Measurements from ENCODE around the gene PKMYT1. TPM values are rescaled to one million over a fixed set of nuclear protein-coding genes. Genes with fewer than 3 reads are reported as not detected.
A peak's percentile ranks its signal among the peaks of the same experiment; 100 is the strongest.

PKMYT1 gene
- total RNA-seq, 1 donor from 2014 or later = 107 TPM

DNA sequence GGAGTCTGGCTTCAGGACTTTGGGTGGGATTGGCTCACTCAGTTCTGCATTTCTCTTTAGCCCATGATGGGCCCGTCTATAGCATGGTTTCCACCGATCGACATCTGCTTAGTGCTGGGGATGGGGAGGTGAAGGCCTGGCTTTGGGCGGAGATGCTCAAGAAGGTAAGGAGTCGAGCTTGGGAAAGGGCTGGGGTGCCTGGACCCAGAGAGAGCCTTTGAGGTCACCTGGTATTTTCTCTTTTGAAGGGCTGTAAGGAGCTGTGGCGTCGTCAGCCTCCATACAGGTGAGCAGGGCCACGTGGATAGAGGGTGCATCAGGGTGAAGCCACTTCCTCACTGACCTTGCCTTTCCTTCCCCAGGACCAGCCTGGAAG is 45.7 kb upstream of the PKMYT1 start:
- TF ChIP-seq CTCF (conservative IDR thresholded peaks at IDR 0.05; ENCODE audit: low read depth, low read length) = no peak
- H3K4me3 ChIP-seq (ENCODE audit: low read depth, low read length) = no peak overlapping the region
- no peak for DNase-seq (ENCODE audit: low read depth)

DNA sequence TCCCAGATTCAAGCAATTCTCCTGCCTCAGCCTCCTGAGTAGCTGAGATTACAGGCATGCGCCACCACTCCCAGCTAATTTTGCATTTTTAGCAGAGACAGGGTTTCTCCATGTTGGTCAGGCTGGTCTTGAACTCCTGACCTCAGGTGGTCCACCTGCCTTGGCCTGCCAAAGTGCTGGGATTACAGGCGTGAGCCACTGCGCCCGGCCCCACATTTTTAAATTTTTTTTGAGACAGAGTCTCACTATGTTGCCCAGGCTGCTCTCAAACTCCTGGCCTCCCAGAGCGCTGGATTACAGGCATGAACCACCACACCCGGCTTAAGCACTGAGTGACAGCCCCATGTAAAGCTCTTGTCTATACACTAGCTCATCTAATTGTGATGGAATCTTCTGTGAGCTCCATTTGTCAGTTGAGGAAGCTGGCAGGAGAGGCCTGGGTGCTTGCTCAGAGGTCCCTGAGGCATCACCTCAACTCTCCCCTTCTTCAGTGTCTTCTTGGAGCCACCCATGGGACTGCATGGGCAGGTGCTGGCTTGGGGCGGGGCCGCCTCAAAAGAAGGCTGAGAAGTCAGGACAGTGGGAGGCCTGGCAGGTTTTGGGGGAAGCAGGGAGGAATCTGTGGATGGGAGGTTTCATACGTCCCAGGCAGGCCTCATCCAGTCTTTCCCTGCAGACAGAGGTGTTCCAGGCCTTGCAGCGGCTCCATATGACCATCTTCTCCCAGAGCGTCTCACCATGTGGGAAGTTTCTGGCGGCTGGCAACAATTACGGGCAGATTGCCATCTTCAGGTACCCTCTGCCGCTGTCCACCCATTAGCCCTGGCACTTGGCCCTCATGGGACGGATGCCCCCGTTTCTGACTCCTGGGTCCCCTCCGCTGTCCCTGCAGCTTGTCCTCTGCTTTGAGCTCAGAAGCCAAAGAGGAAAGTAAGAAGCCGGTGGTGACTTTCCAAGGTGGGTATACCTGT is 45.1 kb upstream of the PKMYT1 start:
- TF ChIP-seq CTCF (conservative IDR thresholded peaks at IDR 0.05; ENCODE audit: low read depth, low read length) = no peak
- DNase-seq (ENCODE audit: low read depth) = no peak
- H3K4me3 ChIP-seq (ENCODE audit: low read depth, low read length) = no peak overlapping the region

GRCh38 chr16:3023669-3024478 is 43.6 kb upstream of the PKMYT1 start, which contains the start of the genes HCFC1R1 and THOC6:
Gene HCFC1R1 (minus strand): TSS chr16:3023942. CDS start chr16:3023941, 1 bp downstream.
Gene THOC6 (plus strand): TSS chr16:3024035. CDS start chr16:3024327, 292 bp downstream.
- peak; percentile 82 for DNase-seq (ENCODE audit: low read depth)
- H3K4me3 ChIP-seq (ENCODE audit: low read depth, low read length) = peak within 1 kb of the TSS; percentile 81
- TF ChIP-seq CTCF (conservative IDR thresholded peaks at IDR 0.05; ENCODE audit: low read depth, low read length) = no peak

- DNase-seq (ENCODE audit: low read depth) = no peak
- TF ChIP-seq CTCF (conservative IDR thresholded peaks at IDR 0.05; ENCODE audit: low read depth, low read length) = no peak
- H3K4me3 ChIP-seq (ENCODE audit: low read depth, low read length) = peak overlapping the region; percentile 81
Observed at GRCh38 chr16:3023415-3023668, 43.1 kb upstream of the PKMYT1 start.

DNA sequence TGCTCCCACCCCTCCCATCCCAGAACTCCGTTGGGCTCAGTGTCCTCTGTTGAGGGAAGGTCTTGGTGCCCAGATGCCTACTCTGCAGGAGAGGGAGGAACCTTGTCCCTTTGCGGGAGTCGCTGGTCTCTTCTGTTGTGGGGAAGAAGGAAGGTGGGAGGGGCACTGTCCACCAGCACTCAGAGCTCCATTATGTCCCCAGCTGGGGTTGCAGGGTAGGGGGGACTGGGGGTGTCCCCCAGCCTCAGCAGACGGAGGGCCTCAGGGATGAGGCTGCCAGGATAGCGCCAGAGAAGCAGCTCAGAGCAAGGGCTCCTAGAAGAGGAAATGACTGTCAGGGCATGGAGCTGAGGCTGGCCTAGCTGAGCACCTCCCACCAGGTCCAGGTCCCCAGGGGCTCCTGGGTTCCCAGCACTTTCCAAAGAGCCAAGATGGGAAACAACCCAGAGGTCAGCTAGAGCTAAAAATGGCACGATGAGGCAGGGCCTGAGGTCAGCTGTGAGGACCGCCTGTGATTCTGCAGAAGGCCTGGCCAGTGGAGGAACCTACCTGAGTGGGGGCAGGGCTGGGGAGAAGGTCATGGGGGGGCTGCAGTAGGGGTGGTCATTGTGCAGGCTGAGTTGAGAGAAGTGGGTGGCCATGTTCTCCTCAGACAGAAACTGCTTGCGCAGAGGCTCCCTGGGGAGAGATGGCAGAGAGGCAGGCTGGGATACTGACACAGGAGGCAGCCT is 42.6 kb upstream of the PKMYT1 start:
- DNase-seq (ENCODE audit: low read depth) = no peak
- no peak for TF ChIP-seq CTCF (conservative IDR thresholded peaks at IDR 0.05; ENCODE audit: low read depth, low read length)
- H3K4me3 ChIP-seq (ENCODE audit: low read depth, low read length) = peak overlapping the region; percentile 81

GRCh38 chr16:3022208-3022683 is 42.0 kb upstream of the PKMYT1 start:
- H3K4me3 ChIP-seq (ENCODE audit: low read depth, low read length) = peak overlapping the region; percentile 96
- no peak for TF ChIP-seq CTCF (conservative IDR thresholded peaks at IDR 0.05; ENCODE audit: low read depth, low read length)
- DNase-seq (ENCODE audit: low read depth) = peak; percentile 64

All from epithelial cell of proximal tubule (primary cell).